Body of pancreas (tissue), 4 donors: ENCODE results near the gene GJA5. TPM values are rescaled to one million over a fixed set of nuclear protein-coding genes. Genes with fewer than 3 reads are reported as not detected.
A peak's percentile ranks its signal among the peaks of the same experiment; 100 is the strongest.

Experiments
- ATAC-seq: fragments of 150-250 bp; one replicate; pipeline ENCODE4 v1.9.1; 2016
- DNase-seq, 4 donors: peaks; one replicate each; pipeline ENCODE4 v3.0.0-alpha.2; 2019
- H3K27ac ChIP-seq, 4 donors: fragments of 200-600 bp; sonication (generic); 1 replicate in 3 of 4; 2 replicates in 1 of 4; pipeline versions ENCODE4 v1.5.1 to v1.6.1; 2016 to 2019; ENCODE audit warnings: mild to moderate bottlenecking in 1 of 4, mixed read lengths in 1 of 4, moderate library complexity in 1 of 4
- H3K27me3 ChIP-seq, 2 donors: fragments of 200-600 bp; sonication (generic); one replicate each; pipeline ENCODE4 v1.6.0; 2016; ENCODE audit warnings: mild to moderate bottlenecking in 1 of 2
- H3K36me3 ChIP-seq, 2 donors: fragments of 200-600 bp; sonication (generic); replicated peaks in 1 of 2; 2 replicates each; pipeline ENCODE4 v1.5.1; 2016; ENCODE audit warnings: low read depth in 2 of 2; ENCODE audit not compliant: insufficient read depth in 1 of 2
- H3K4me1 ChIP-seq: fragments of 200-600 bp; sonication (generic); one replicate; pipeline ENCODE4 v1.6.0; 2016
- H3K4me3 ChIP-seq, 2 donors: fragments of 200-600 bp; sonication (generic); 1 replicate in 1 of 2; 2 replicates in 1 of 2; pipeline ENCODE4 v1.5.1; 2016 to 2019
- H3K9me3 ChIP-seq, 3 donors: fragments of 200-600 bp; sonication (generic); 1 replicate in 2 of 3; 2 replicates in 1 of 3; pipeline ENCODE4 v1.5.1; 2016
- POLR2A ChIP-seq, 3 donors: fragments of 450-650 bp; IDR thresholded peaks; one replicate each; pipeline ENCODE4 v1.6.1; 2016; ENCODE audit warnings: antibody characterized with exemption in 3 of 3, mild to moderate bottlenecking in 2 of 3
- whole genome bisulfite sequencing, 2 donors: methylation state at CpG; one replicate each; pipeline ENCODE4 v1.1.5; 2017; 5-methylcytosine and 5-hydroxymethylcytosine counted together
- intact Hi-C: fragments of 100-400 bp; cut with DNase I; formaldehyde crosslinking; loops from one replicate; pipeline ENCODE4 v1.15.1; 2023
- total RNA-seq, 2 donors: library from RNA; depleted of rRNA; stranded (reverse); fragments of >200 nt; gene quantifications; one replicate each; pipeline ENCODE4 v1.1.0, GENCODE V29; 2016
- TF ChIP-seq, protein P1 (sequence below), 7 experiments: fragments of 450-650 bp in 4 of 7; fragments of 200-600 bp in 3 of 7; sonication (generic) in 3 of 7; IDR thresholded peaks; one replicate each; pipeline ENCODE4 v1.5.1; 2016 to 2019; ENCODE audit warnings: antibody characterized with exemption in 7 of 7

GJA5 gene
- total RNA-seq, 2 donors from 2014 or later = 0.99 to 8.8 TPM

DNA sequence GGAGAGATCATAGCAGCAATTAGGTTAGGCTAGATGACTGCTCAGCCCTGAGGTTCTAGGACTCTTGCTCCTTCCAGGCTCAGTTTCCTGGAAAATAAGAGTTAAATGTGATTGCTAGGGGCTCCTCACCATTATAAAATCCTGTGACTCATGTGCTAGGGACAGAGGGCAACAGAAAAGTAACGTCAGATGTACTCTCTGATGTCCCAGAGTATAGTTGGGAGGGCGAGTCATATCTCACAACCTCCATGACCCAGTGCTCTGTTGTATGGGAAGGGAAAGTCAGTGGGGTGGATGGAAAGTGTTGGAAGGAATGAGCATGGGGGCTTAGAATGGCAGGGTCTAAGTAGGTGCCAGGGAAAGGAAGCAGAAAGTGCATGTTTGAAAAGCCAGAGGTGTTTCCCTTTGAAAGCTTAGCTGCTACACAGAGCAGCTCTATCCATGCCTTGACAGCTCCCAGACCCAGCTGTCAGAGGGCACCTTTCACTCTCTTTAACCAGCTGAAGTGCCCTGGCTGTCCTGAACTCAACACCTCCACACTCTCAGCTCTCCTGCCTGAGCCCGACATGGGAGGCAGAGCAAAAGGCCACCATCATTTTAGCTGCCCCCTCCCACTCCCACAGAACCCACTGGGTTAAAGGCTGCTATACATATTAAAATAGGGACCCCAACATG lies 11.6 kb downstream of the GJA5 start:
- Histone ChIP-seq H3K4me1 (no peaks in the 10 kb centered on the region), H3K36me3 (no peaks in the 10 kb centered on the region), H3K27ac (no peak overlapping the region), H3K9me3 (no peaks in the 10 kb centered on the region), H3K4me3 (no peak overlapping the region), H3K27me3 (no peaks in the 10 kb centered on the region)
- intact Hi-C loops = no loop called here
- DNase-seq (no peak), ATAC-seq (no peak)
- no peak for TF ChIP-seq POLR2A (IDR thresholded peaks at IDR 0.05)
- TF ChIP-seq, protein P1, sequence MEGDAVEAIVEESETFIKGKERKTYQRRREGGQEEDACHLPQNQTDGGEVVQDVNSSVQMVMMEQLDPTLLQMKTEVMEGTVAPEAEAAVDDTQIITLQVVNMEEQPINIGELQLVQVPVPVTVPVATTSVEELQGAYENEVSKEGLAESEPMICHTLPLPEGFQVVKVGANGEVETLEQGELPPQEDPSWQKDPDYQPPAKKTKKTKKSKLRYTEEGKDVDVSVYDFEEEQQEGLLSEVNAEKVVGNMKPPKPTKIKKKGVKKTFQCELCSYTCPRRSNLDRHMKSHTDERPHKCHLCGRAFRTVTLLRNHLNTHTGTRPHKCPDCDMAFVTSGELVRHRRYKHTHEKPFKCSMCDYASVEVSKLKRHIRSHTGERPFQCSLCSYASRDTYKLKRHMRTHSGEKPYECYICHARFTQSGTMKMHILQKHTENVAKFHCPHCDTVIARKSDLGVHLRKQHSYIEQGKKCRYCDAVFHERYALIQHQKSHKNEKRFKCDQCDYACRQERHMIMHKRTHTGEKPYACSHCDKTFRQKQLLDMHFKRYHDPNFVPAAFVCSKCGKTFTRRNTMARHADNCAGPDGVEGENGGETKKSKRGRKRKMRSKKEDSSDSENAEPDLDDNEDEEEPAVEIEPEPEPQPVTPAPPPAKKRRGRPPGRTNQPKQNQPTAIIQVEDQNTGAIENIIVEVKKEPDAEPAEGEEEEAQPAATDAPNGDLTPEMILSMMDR (IDR thresholded peaks at IDR 0.05) = no peak
- 84 to 88% methylated on average over 3 of the region's 3 CpGs for WGBS, 2 donors

DNA sequence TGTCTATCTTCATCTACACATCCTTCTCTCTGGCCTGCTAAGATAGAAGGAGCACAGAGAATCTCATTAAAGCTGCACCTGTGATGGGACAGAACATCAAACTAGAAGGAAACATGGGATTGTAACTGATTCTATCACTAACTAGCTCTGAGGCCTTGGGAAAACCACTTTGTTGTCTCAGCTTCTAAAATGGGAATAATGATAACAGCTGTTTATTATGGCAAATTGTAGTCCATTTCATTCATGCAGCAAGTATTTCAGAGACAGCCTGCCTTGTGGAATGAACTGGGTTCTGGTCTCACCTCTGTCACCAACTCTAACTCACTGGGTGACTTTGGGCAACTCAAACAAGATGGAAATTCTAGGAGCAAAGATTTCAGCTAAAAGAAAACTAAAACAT lies 12.4 kb downstream of the GJA5 start:
- no peak overlapping the region for H3K27ac ChIP-seq
- intact Hi-C loops = no loop called here
- no peaks in the 10 kb centered on the region for H3K27me3 ChIP-seq
- no peaks in the 10 kb centered on the region for H3K36me3 ChIP-seq
- H3K4me1 ChIP-seq = no peaks in the 10 kb centered on the region
- no peak for TF ChIP-seq POLR2A (IDR thresholded peaks at IDR 0.05)
- TF ChIP-seq, protein P1 (IDR thresholded peaks at IDR 0.05) = no peak
- DNase-seq = no peak
- H3K4me3 ChIP-seq = no peak overlapping the region
- no peak for ATAC-seq
- no peaks in the 10 kb centered on the region for H3K9me3 ChIP-seq

DNA sequence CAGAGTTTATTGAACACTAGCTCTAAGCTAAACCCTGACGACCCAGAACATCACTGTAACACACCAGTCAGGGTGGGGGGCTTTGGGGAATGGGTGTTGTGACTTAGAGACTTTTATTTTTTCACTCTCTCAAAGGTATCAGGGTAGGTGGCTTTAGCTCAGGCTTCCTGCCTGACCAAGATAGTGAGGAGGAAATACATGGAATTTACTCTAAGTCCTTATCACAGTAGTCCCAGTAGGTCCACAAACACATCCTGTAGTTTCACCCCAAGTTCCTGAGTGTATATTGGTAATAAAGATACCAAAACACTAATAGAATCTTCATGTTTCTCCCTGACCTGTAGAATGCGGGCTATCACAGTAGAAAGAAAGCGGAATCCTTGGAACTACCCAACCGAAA lies 15.1 kb downstream of the GJA5 start:
- DNase-seq (no peak), ATAC-seq (no peak)
- no peaks in the 10 kb centered on the region for H3K9me3 ChIP-seq
- H3K27me3 ChIP-seq = no peaks in the 10 kb centered on the region
- no peak overlapping the region for H3K27ac ChIP-seq
- intact Hi-C loops = no loop called here
- no peaks in the 10 kb centered on the region for H3K36me3 ChIP-seq
- H3K4me3 ChIP-seq = no peak overlapping the region
- H3K4me1 ChIP-seq = no peaks in the 10 kb centered on the region
- no peak for TF ChIP-seq POLR2A (IDR thresholded peaks at IDR 0.05)
- TF ChIP-seq, protein P1 (IDR thresholded peaks at IDR 0.05) = no peak
- WGBS, 2 donors = 85 to 92% methylated on average over 4 of the region's 4 CpGs

DNA sequence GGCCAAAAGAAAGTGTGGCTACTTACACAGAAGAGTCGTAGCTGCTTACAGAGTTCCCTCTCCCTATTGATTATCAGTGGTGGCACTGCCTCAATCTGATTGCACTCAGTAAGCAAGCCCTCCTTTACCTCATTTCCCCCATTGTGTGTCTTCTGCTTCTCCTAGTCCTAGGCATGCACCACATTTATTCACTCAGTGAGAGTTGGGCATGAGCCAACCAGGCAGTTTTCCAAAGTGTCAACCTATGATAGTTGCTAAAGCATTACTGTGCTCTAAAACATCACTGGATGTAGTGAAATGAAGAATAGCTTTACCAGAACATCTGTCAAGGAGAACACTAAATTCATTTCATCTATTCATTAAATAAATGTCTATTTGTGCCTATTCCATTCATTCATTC lies 19.3 kb downstream of the GJA5 start:
- H3K4me3 ChIP-seq = no peak overlapping the region

More for the DNA sequence above, 19.3 kb downstream of the GJA5 start:
- intact Hi-C loops = no loop called here
- Histone ChIP-seq H3K27me3 (no peaks in the 10 kb centered on the region), H3K9me3 (no peaks in the 10 kb centered on the region), H3K36me3 (no peaks in the 10 kb centered on the region), H3K27ac (no peak overlapping the region), H3K4me1 (no peaks in the 10 kb centered on the region)
- DNase-seq = peak in 1 of 4 donors; percentile 42
- ATAC-seq = no peak
- 67 to 80% methylated on average over 1 of the region's 1 CpG for WGBS, 2 donors
- TF ChIP-seq, protein P1 (IDR thresholded peaks at IDR 0.05) = no peak
- TF ChIP-seq POLR2A (IDR thresholded peaks at IDR 0.05) = no peak
